ENCODE measurements around the gene THEM4. TPM values are rescaled to one million over a fixed set of nuclear protein-coding genes. Genes with fewer than 3 reads are reported as not detected.

Gene THEM4
- total RNA-seq, 1 donor = 9.8 TPM

DNA sequence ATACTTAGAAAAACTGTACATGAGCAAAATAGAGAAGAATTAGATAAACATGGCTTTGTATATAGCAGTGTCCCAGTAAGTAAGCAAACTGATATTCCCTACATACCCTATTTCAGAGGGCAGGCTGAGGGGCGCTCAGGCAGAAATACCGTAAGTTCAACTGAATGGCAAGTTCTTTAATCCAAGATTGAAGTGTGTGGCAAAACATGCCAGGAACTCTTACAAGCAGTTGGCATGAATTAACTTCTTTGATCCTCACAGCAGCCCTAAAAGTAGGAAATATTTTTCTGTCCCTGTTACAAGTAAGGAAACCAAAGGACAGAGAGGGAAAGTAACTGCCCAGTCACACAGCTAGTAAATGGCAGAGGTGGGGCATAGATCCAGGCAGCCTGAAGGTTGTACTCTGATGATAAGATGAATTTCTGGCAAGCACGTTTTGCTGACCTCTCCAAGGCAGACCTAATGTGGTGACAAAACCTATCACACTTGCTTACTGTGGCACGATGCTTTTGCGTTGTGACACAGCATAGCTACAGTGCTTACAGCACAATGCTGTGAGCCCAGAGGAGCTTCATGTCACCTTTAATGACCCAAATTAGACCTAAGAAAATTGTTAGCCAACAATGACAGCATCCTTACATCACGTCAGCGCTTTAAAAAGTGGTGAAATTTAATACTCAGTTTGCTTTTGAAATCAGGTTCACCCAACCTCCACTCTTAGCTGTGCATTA is 35.0 kb upstream of the THEM4 start:
- H3K4me1 ChIP-seq (ENCODE audit: insufficient read depth, low read length) = peaks cover 28% of the 10 kb centered on the region
- H4K20me1 ChIP-seq (ENCODE audit: insufficient read depth, low read length) = no peaks in the 10 kb centered on the region
- H3K4me3 ChIP-seq (ENCODE audit: insufficient read depth, low read length) = no peak overlapping the region
- H2AFZ ChIP-seq (ENCODE audit: low read length) = peak overlapping the region; percentile 11
- H3K9me3 ChIP-seq (ENCODE audit: low read depth, low read length) = no peaks in the 10 kb centered on the region
- no peaks in the 10 kb centered on the region for H3K36me3 ChIP-seq (ENCODE audit: insufficient read depth, low read length)
- no peak for DNase-seq (ENCODE audit: insufficient read length, low spot score, missing footprints)
- no peak for TF ChIP-seq CTCF (IDR thresholded peaks at IDR 0.05; ENCODE audit: extremely low read depth, low read depth, low read length)
- H3K79me2 ChIP-seq (ENCODE audit: insufficient read depth, low read length) = no peaks in the 10 kb centered on the region
- no peak overlapping the region for H3K4me2 ChIP-seq (ENCODE audit: insufficient read depth, low read length)
- peak overlapping the region; percentile 25 for H3K27ac ChIP-seq (ENCODE audit: low read depth, low read length)
- H3K27me3 ChIP-seq (ENCODE audit: insufficient read depth, low read length) = no peaks in the 10 kb centered on the region

DNA sequence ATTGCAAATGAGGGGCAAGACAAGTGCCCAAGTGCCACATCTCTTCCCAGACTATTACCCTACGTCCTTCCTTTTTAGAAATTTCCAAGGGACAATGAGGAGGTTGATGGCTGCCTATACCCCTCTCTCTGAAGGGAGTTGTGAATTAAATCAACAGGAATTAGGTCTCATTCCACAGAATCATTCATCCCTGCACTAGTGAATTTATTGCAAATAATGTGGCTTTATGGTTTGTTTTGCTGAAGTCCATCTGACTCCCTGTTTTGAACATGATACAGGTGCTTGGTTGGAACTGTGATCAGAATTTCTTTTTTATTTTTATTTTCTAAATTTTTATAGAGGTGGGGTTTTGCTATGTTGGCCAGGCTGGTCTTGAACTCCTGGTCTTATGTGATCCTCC is 34.3 kb upstream of the THEM4 start:
- Histone ChIP-seq H3K4me3 (ENCODE audit: insufficient read depth, low read length) (no peak overlapping the region), H2AFZ (ENCODE audit: low read length) (no peak overlapping the region), H3K9me3 (ENCODE audit: low read depth, low read length) (no peaks in the 10 kb centered on the region), H3K27ac (ENCODE audit: low read depth, low read length) (no peak overlapping the region), H3K4me2 (ENCODE audit: insufficient read depth, low read length) (no peak overlapping the region), H3K36me3 (ENCODE audit: insufficient read depth, low read length) (no peaks in the 10 kb centered on the region), H3K27me3 (ENCODE audit: insufficient read depth, low read length) (no peaks in the 10 kb centered on the region), H4K20me1 (ENCODE audit: insufficient read depth, low read length) (no peaks in the 10 kb centered on the region), H3K4me1 (ENCODE audit: insufficient read depth, low read length) (peaks cover 28% of the 10 kb centered on the region), H3K79me2 (ENCODE audit: insufficient read depth, low read length) (no peaks in the 10 kb centered on the region)
- TF ChIP-seq CTCF (IDR thresholded peaks at IDR 0.05; ENCODE audit: extremely low read depth, low read depth, low read length) = no peak
- no peak for DNase-seq (ENCODE audit: insufficient read length, low spot score, missing footprints)

DNA sequence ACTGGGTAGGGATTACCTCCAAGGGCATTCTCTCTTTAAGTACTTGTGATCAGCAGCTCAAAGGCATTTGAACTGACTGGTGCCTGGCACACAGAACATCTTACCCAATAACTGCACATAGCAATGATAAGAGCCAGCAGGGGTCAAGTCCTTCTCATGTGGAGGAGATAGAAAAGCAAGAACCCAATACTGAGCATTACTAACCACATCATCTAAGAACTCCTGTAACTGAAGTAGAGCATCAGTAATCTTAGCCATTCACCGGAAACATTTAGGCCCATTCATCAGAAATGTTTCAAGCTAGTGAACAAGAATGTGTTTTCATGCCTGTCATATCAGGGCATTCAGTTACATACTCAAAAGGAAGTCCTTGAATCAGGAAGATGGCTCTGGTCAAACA is 33.6 kb upstream of the THEM4 start:
- H3K4me2 ChIP-seq (ENCODE audit: insufficient read depth, low read length) = no peak overlapping the region
- TF ChIP-seq CTCF (IDR thresholded peaks at IDR 0.05; ENCODE audit: extremely low read depth, low read depth, low read length) = no peak
- no peak for DNase-seq (ENCODE audit: insufficient read length, low spot score, missing footprints)

DNA sequence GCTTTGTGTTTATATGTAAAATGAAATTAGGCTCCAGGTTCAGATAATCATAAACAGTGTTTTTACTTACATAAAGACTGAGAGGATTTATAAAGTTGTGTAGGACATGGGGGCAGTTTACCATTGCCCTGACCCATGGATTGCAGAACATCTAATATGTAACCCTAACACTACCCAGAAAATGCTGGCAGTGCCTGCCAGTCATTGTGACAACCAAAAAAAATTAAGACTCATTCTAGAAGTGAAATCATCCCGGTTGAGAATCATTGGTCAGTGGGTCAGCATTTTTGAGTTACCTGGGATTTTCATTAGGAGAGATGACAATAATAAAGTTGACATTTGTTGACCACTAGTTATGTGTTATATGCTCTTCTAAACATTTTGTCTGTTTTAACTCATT is 31.2 kb upstream of the THEM4 start:
- Histone ChIP-seq H3K27ac (ENCODE audit: low read depth, low read length) (peak overlapping the region; percentile 75), H3K9me3 (ENCODE audit: low read depth, low read length) (no peaks in the 10 kb centered on the region), H2AFZ (ENCODE audit: low read length) (no peak overlapping the region), H3K4me3 (ENCODE audit: insufficient read depth, low read length) (no peak overlapping the region), H3K79me2 (ENCODE audit: insufficient read depth, low read length) (no peaks in the 10 kb centered on the region), H4K20me1 (ENCODE audit: insufficient read depth, low read length) (no peaks in the 10 kb centered on the region), H3K4me2 (ENCODE audit: insufficient read depth, low read length) (no peak overlapping the region), H3K36me3 (ENCODE audit: insufficient read depth, low read length) (no peaks in the 10 kb centered on the region), H3K27me3 (ENCODE audit: insufficient read depth, low read length) (no peaks in the 10 kb centered on the region), H3K4me1 (ENCODE audit: insufficient read depth, low read length) (peaks cover 20% of the 10 kb centered on the region)
- no peak for DNase-seq (ENCODE audit: insufficient read length, low spot score, missing footprints)
- no peak for TF ChIP-seq CTCF (IDR thresholded peaks at IDR 0.05; ENCODE audit: extremely low read depth, low read depth, low read length)

More for the DNA sequence above, 33.6 kb upstream of the THEM4 start:
- Histone ChIP-seq H3K4me3 (ENCODE audit: insufficient read depth, low read length) (no peak overlapping the region), H3K79me2 (ENCODE audit: insufficient read depth, low read length) (no peaks in the 10 kb centered on the region), H4K20me1 (ENCODE audit: insufficient read depth, low read length) (no peaks in the 10 kb centered on the region), H3K4me1 (ENCODE audit: insufficient read depth, low read length) (peaks cover 28% of the 10 kb centered on the region), H3K36me3 (ENCODE audit: insufficient read depth, low read length) (no peaks in the 10 kb centered on the region), H3K27me3 (ENCODE audit: insufficient read depth, low read length) (no peaks in the 10 kb centered on the region), H3K27ac (ENCODE audit: low read depth, low read length) (no peak overlapping the region), H3K9me3 (ENCODE audit: low read depth, low read length) (no peaks in the 10 kb centered on the region), H2AFZ (ENCODE audit: low read length) (no peak overlapping the region)

Measured in osteoblast (primary cell).